IMR-90 (cell line): ENCODE results near the gene CBFA2T3. TPM values are rescaled to one million over a fixed set of nuclear protein-coding genes. Genes with fewer than 3 reads are reported as not detected.

Source experiments
- ATAC-seq: fragments of 200-7000 bp; cut with Tn5 transposase; 2 replicates; pipeline ENCODE4 v1.9.1; 2020; ENCODE audit warnings: low read depth, mild to moderate bottlenecking, moderate library complexity
- BruUV-seq: library from RNA; stranded (reverse); fragments of 400-500 nt; replicated peaks from 2 replicates; lab custom pipeline; 2021; lab: Mats Ljungman, UMichigan
- CTCF ChIA-PET: fragments of 300-600 bp; formaldehyde crosslinking; extraction: SDS; loops from one replicate; lab custom pipeline; 2021; ENCODE audit warnings: antibody characterized with exemption; lab: Yijun Ruan, JAX
- POLR2A ChIA-PET: fragments of 300-600 bp; sonication (Branson Sonifier 250); formaldehyde crosslinking; loops from one replicate; lab custom pipeline; 2022; ENCODE audit warnings: antibody characterized with exemption; ENCODE audit not compliant: unreplicated experiment; lab: Charles Lee
- DNase-seq: peaks from one replicate; pipeline ENCODE4 v3.0.0; 2013
- H2AFZ ChIP-seq: replicated peaks from 2 replicates; pipeline ENCODE3; 2013; ENCODE audit warnings: low read length, mild to moderate bottlenecking; ENCODE audit not compliant: poor library complexity
- H2AK5ac ChIP-seq: 2 replicates; pipeline ENCODE4 v1.6.1; 2013; ENCODE audit warnings: low read depth, low read length, inconsistent platforms
- H2AK9ac ChIP-seq: replicated peaks from 2 replicates; pipeline ENCODE3; 2013; ENCODE audit warnings: mild to moderate bottlenecking, low read depth, low read length, moderate library complexity; ENCODE audit not compliant: poor library complexity
- H2BK120ac ChIP-seq: 2 replicates; pipeline ENCODE4 v1.6.1; 2013; ENCODE audit warnings: low read depth, low read length, inconsistent platforms
- H2BK15ac ChIP-seq: 3 replicates; pipeline ENCODE4 v1.6.1; 2013; ENCODE audit warnings: low read depth, low read length, inconsistent platforms
- H2BK20ac ChIP-seq: 2 replicates; pipeline ENCODE4 v1.6.1; 2013; ENCODE audit warnings: low read depth, mild to moderate bottlenecking, inconsistent platforms, low read length, moderate library complexity
- H2BK5ac ChIP-seq: 2 replicates; pipeline ENCODE4 v1.6.1; 2013; ENCODE audit warnings: mild to moderate bottlenecking, low read depth, low read length, inconsistent platforms; ENCODE audit not compliant: poor library complexity, severe bottlenecking
- H3K14ac ChIP-seq: replicated peaks from 2 replicates; pipeline ENCODE4 v1.6.1; 2013; ENCODE audit warnings: low read depth, low read length, inconsistent platforms
- H3K18ac ChIP-seq: 2 replicates; pipeline ENCODE4 v1.6.1; 2013; ENCODE audit warnings: low read depth, low read length, control low read depth
- H3K23ac ChIP-seq: 2 replicates; pipeline ENCODE4 v1.6.1; 2013; ENCODE audit warnings: low read depth, low read length, inconsistent platforms
- H3K27ac ChIP-seq: 2 replicates; pipeline ENCODE4 v1.5.1; 2013; ENCODE audit warnings: mild to moderate bottlenecking, control low read depth, low read length; ENCODE audit not compliant: insufficient read depth
- H3K27me3 ChIP-seq: 2 replicates; pipeline ENCODE4 v1.6.1; 2013; ENCODE audit warnings: low read length; ENCODE audit not compliant: control insufficient read depth, insufficient read depth
- H3K36me3 ChIP-seq: 2 replicates; pipeline ENCODE4 v1.6.1; 2013; ENCODE audit warnings: low read length, mixed read lengths; ENCODE audit not compliant: control insufficient read depth, insufficient read depth
- H3K4ac ChIP-seq: 2 replicates; pipeline ENCODE4 v1.6.1; 2013; ENCODE audit warnings: low read depth, low read length, inconsistent platforms
- H3K4me1 ChIP-seq: 2 replicates; pipeline ENCODE4 v1.6.1; 2013; ENCODE audit warnings: low read length, mixed read lengths; ENCODE audit not compliant: control insufficient read depth, insufficient read depth
- H3K4me2 ChIP-seq: 2 replicates; pipeline ENCODE4 v1.6.1; 2013; ENCODE audit warnings: low read depth, mild to moderate bottlenecking, control low read depth, low read length, moderate library complexity
- H3K4me3 ChIP-seq: 2 replicates; pipeline ENCODE4 v1.5.1; 2013; ENCODE audit warnings: low read depth, mild to moderate bottlenecking, control low read depth, low read length, moderate library complexity; ENCODE audit not compliant: insufficient read depth
- H3K56ac ChIP-seq: 2 replicates; pipeline ENCODE4 v1.6.1; 2013; ENCODE audit warnings: low read length, inconsistent platforms; ENCODE audit not compliant: insufficient read depth; ENCODE audit errors: extremely low read depth
- H3K79me1 ChIP-seq, 2 experiments: 2 replicates each; pipeline ENCODE4 v1.6.1; 2013; ENCODE audit warnings: low read length in 2 of 2, inconsistent platforms in 1 of 2, low read depth in 1 of 2
- H3K9ac ChIP-seq: 2 replicates; pipeline ENCODE4 v1.6.1; 2013; ENCODE audit warnings: low read depth, low read length, control low read depth
- H3K9me1 ChIP-seq: 2 replicates; pipeline ENCODE4 v1.6.1; 2013; ENCODE audit warnings: low read length, inconsistent platforms; ENCODE audit not compliant: insufficient read depth
- H3K9me3 ChIP-seq: 2 replicates; pipeline ENCODE4 v1.6.1; 2013; ENCODE audit warnings: low read length; ENCODE audit not compliant: control insufficient read depth, insufficient read depth
- H4K20me1 ChIP-seq: 2 replicates; pipeline ENCODE4 v1.6.1; 2013; ENCODE audit warnings: low read length, inconsistent platforms; ENCODE audit not compliant: insufficient read depth
- H4K5ac ChIP-seq: 2 replicates; pipeline ENCODE4 v1.6.1; 2013; ENCODE audit warnings: mild to moderate bottlenecking, low read depth, low read length, control low read depth
- H4K8ac ChIP-seq, 2 experiments: 2 replicates each; pipeline ENCODE4 v1.6.1; 2013; ENCODE audit warnings: low read depth in 2 of 2, low read length in 2 of 2, control low read depth in 1 of 2, inconsistent platforms in 1 of 2
- H4K91ac ChIP-seq: 2 replicates; pipeline ENCODE4 v1.6.1; 2013; ENCODE audit warnings: low read depth, low read length, inconsistent platforms; ENCODE audit not compliant: insufficient read depth
- CEBPB ChIP-seq: IDR thresholded peaks from 2 replicates; pipeline ENCODE4 v1.6.1; 2012; ENCODE audit warnings: low read depth, low read length, improper control_type of control experiment
- CHD1 ChIP-seq: IDR thresholded peaks from 2 replicates; pipeline ENCODE4 v1.6.1; 2012; ENCODE audit warnings: low read depth, low read length, improper control_type of control experiment
- CTCF ChIP-seq: conservative IDR thresholded peaks from 2 replicates; pipeline ENCODE4 v1.5.1; 2012; ENCODE audit warnings: mild to moderate bottlenecking, low read depth, low read length, improper control_type of control experiment
- ELK1 ChIP-seq: fragments of 150-350 bp; IDR thresholded peaks from 2 replicates; pipeline ENCODE4 v1.6.1; 2016; ENCODE audit warnings: low read depth, mild to moderate bottlenecking, low read length, moderate library complexity, borderline replicate concordance
- FOS ChIP-seq: fragments of 150-350 bp; IDR thresholded peaks from 2 replicates; pipeline ENCODE4 v1.6.1; 2016; ENCODE audit warnings: low read depth, low read length
- MAFK ChIP-seq: IDR thresholded peaks from 2 replicates; pipeline ENCODE4 v1.6.1; 2012; ENCODE audit warnings: low read depth, low read length, improper control_type of control experiment
- MAZ ChIP-seq: IDR thresholded peaks from 2 replicates; pipeline ENCODE4 v1.6.1; 2012; ENCODE audit warnings: low read depth, mild to moderate bottlenecking, low read length, improper control_type of control experiment, moderate library complexity, borderline replicate concordance
- MXI1 ChIP-seq: IDR thresholded peaks from 2 replicates; pipeline ENCODE4 v1.6.1; 2012; ENCODE audit warnings: low read depth, mild to moderate bottlenecking, low read length, moderate library complexity, borderline replicate concordance
- NFE2L2 ChIP-seq: fragments of 150-350 bp; IDR thresholded peaks from 2 replicates; pipeline ENCODE4 v1.6.1; 2016; ENCODE audit warnings: low read depth, mild to moderate bottlenecking, low read length
- POLR2A ChIP-seq: IDR thresholded peaks from 2 replicates; pipeline ENCODE4 v1.6.1; 2012; ENCODE audit warnings: mild to moderate bottlenecking, low read depth, low read length
- RAD21 ChIP-seq: IDR thresholded peaks from 2 replicates; pipeline ENCODE4 v1.6.1; 2012; ENCODE audit warnings: low read length, improper control_type of control experiment
- RCOR1 ChIP-seq: IDR thresholded peaks from 2 replicates; pipeline ENCODE4 v1.6.1; 2012; ENCODE audit warnings: mild to moderate bottlenecking, low read length, improper control_type of control experiment; ENCODE audit not compliant: insufficient replicate concordance
- RFX5 ChIP-seq: IDR thresholded peaks from 2 replicates; pipeline ENCODE4 v1.8.0; 2012; ENCODE audit warnings: low read depth, mild to moderate bottlenecking, low read length, moderate library complexity
- SMC3 ChIP-seq: fragments of 150-350 bp; IDR thresholded peaks from 2 replicates; pipeline ENCODE4 v1.6.1; 2016; ENCODE audit warnings: low read depth, mild to moderate bottlenecking, antibody characterized with exemption, low read length, moderate library complexity
- USF2 ChIP-seq: fragments of 150-350 bp; IDR thresholded peaks from 2 replicates; pipeline ENCODE4 v1.6.1; 2017; ENCODE audit warnings: mild to moderate bottlenecking, antibody characterized with exemption, low read length, low read depth
- WGBS, 2 experiments: methylation state at CpG; one replicate each; pipeline versions ENCODE4 v1.1.5 to v1.1.7; 2013; ENCODE audit warnings: missing lambda C conversion rate in 2 of 2; ENCODE audit not compliant: insufficient read length in 1 of 2; ENCODE audit errors: extremely low coverage in 2 of 2; 5-methylcytosine and 5-hydroxymethylcytosine counted together
- dilution Hi-C: fragments of 300-500 bp; cut with HindIII; formaldehyde crosslinking; loops from one replicate; pipeline ENCODE4 v1.14.3; 2018; ENCODE audit warnings: low sequenced_read_pairs; ENCODE audit not compliant: unreplicated experiment
- in situ Hi-C: fragments of 300-500 bp; cut with MboI; formaldehyde crosslinking; loops from 3 replicates; pipeline ENCODE4 v1.14.3; 2019; ENCODE audit warnings: low sequenced_read_pairs, inconsistent platforms, mixed read lengths
- intact Hi-C: fragments of 100-400 bp; cut with micrococcal nuclease; formaldehyde crosslinking; loops from 2 replicates; pipeline ENCODE4 v1.10.0; 2022
- polyA plus RNA-seq, 3 experiments: library from polyadenylated mRNA; depleted of rRNA; stranded (reverse); fragments of >200 nt; gene quantifications; 2 replicates each; pipeline ENCODE4 v1.2.3, GENCODE V29; 2012; ENCODE audit warnings: low replicate concordance in 1 of 3
- total RNA-seq: library from RNA; depleted of rRNA; stranded (reverse); fragments of >200 nt; gene quantifications from 2 replicates; pipeline ENCODE4 v1.2.3, GENCODE V29; 2012

Gene CBFA2T3
- total and polyA plus RNA-seq, 2 of the 4 experiments (the other 2 are of a cell fraction), result not detected

GRCh38 chr16:88850531-88851199 lies 126.3 kb downstream of the CBFA2T3 start:
- Histone ChIP-seq H3K27ac (no peak overlapping the region), H3K9me1 (0 out of 2 replicates have a peak, but pooled peaks cover under 1% of the 10 kb centered on the region), H3K36me3 (peaks cover 15% of the 10 kb centered on the region), H2BK5ac (no peak overlapping the region), H4K5ac (no peak overlapping the region), H3K4ac (no peak overlapping the region), H3K14ac (no peak overlapping the region), H4K91ac (no peak overlapping the region), H3K9ac (no peak overlapping the region), H4K20me1 (peaks cover 21% of the 10 kb centered on the region), H4K8ac (no peak overlapping the region), H3K79me1 (peaks cover 3 to 31% of the 10 kb centered on the region in 2 experiments), H2BK20ac (no peak overlapping the region), H3K4me3 (no peak overlapping the region), H3K27me3 (no peaks in the 10 kb centered on the region), H3K56ac (no peak overlapping the region), H2AK9ac (no peak overlapping the region), H2AFZ (no peak overlapping the region), H2BK120ac (no peak overlapping the region), H3K9me3 (no peaks in the 10 kb centered on the region), H3K4me2 (no peak overlapping the region), H2BK15ac (no peak overlapping the region), H3K18ac (no peak overlapping the region), H3K23ac (no peak overlapping the region), H3K4me1 (peaks cover 4% of the 10 kb centered on the region; the same call in 1 of the 2 replicates), H2AK5ac (no peak overlapping the region)
- TF ChIP-seq MXI1 (no peak), RCOR1 (no peak), MAFK (no peak), RAD21 (no peak), USF2 (no peak), POLR2A (no peak), MAZ (no peak), SMC3 (no peak), CTCF (no peak), NFE2L2 (no peak), FOS (no peak), RFX5 (no peak), CHD1 (no peak), ELK1 (no peak), CEBPB (no peak)
- WGBS, 2 experiments, result 96% methylated on average over 23 of the region's 33 CpGs; no CpG with 5 or more reads in 1 of the 2 experiments
- dilution Hi-C loops, result no loop called here
- no peak for DNase-seq
- CTCF ChIA-PET, result no interaction called here
- intact Hi-C loops, result no loop called here
- in situ Hi-C loops, result no loop called here
- POLR2A ChIA-PET, result no interaction called here
- ATAC-seq, result no peak
- BruUV-seq, result no TSS peak
